Endothelial cell of umbilical vein (primary cell): ENCODE results near the gene C7orf33. TPM values are rescaled to one million over a fixed set of nuclear protein-coding genes. Genes with fewer than 3 reads are reported as not detected.

Source experiments
- BruUV-seq: library from RNA; stranded (reverse); fragments of 400-500 nt; replicated peaks from 2 replicates; lab custom pipeline; 2021; lab: Mats Ljungman, UMichigan
- CTCF ChIA-PET: fragments of 300-600, 350-600 bp; sonication (Branson Sonifier 250); formaldehyde crosslinking; loops from one replicate; lab custom pipeline; 2021; ENCODE audit warnings: antibody characterized with exemption, inconsistent platforms; lab: Charles Lee
- POLR2A ChIA-PET: fragments of 300-600, 350-600 bp; sonication (Branson Sonifier 250); formaldehyde crosslinking; loops from one replicate; lab custom pipeline; 2021; ENCODE audit warnings: antibody characterized with exemption, inconsistent platforms; lab: Charles Lee
- DNase-seq: peaks from one replicate; pipeline ENCODE4 v3.0.0-alpha.2; 2011; ENCODE audit warnings: low read depth, low spot score
- FAIRE-seq: peaks from 2 replicates; lab custom pipeline; 2011; peaks lifted over from hg19 to GRCh38; lab: Jason Lieb, UNC
- H2AFZ ChIP-seq: 2 replicates; pipeline ENCODE4 v1.6.0; 2012; ENCODE audit warnings: low read depth, low read length, control low read depth, inconsistent platforms
- H3K27ac ChIP-seq: 2 replicates; pipeline ENCODE4 v1.5.1; 2011; ENCODE audit warnings: low read depth, mild to moderate bottlenecking, control low read depth, low read length, moderate library complexity; ENCODE audit not compliant: insufficient read depth
- H3K27me3 ChIP-seq, 2 experiments: 2 replicates each; pipeline versions ENCODE4 v1.6.0 to v1.6.1; 2011; ENCODE audit warnings: low read length in 2 of 2, mixed read lengths in 1 of 2; ENCODE audit not compliant: control insufficient read depth in 2 of 2, insufficient read depth in 2 of 2
- H3K36me3 ChIP-seq, 2 experiments: 2 replicates in 1 of 2; 3 replicates in 1 of 2; pipeline ENCODE4 v1.5.1; 2011; ENCODE audit warnings: low read length in 2 of 2, mild to moderate bottlenecking in 1 of 2, moderate library complexity in 1 of 2; ENCODE audit not compliant: control insufficient read depth in 2 of 2, insufficient read depth in 2 of 2; ENCODE audit errors: extremely low read depth in 1 of 2
- H3K4me1 ChIP-seq: 3 replicates; pipeline ENCODE4 v1.5.1; 2011; ENCODE audit warnings: mild to moderate bottlenecking, low read length; ENCODE audit not compliant: control insufficient read depth, insufficient read depth; ENCODE audit errors: extremely low read depth
- H3K4me2 ChIP-seq: 2 replicates; pipeline ENCODE4 v1.6.1; 2011; ENCODE audit warnings: low read length, control low read depth, mixed read lengths; ENCODE audit not compliant: insufficient read depth
- H3K4me3 ChIP-seq, 3 experiments: fragments of 200-600 bp in 1 of 3; sonication (generic), shearing (Covaris generic) in 1 of 3; replicated peaks in 1 of 3; 2 replicates each; pipeline ENCODE4 v1.5.1; 2011 to 2016; ENCODE audit warnings: control low read depth in 3 of 3, low read length in 3 of 3, mild to moderate bottlenecking in 2 of 3, inconsistent platforms in 1 of 3, low read depth in 1 of 3, moderate library complexity in 1 of 3; ENCODE audit not compliant: insufficient read depth in 1 of 3
- H3K79me2 ChIP-seq: 2 replicates; pipeline ENCODE4 v1.6.0; 2012; ENCODE audit warnings: low read length, inconsistent platforms; ENCODE audit not compliant: control insufficient read depth, insufficient read depth
- H3K9ac ChIP-seq: replicated peaks from 2 replicates; pipeline ENCODE3; 2011; ENCODE audit warnings: low read length, control low read depth; ENCODE audit not compliant: insufficient read depth; ENCODE audit errors: extremely low read depth
- H3K9me1 ChIP-seq: replicated peaks from 3 replicates; pipeline ENCODE4 v1.6.0; 2011; ENCODE audit warnings: mild to moderate bottlenecking, low read length; ENCODE audit not compliant: control insufficient read depth, insufficient read depth; ENCODE audit errors: extremely low read depth
- H3K9me3 ChIP-seq: replicated peaks from 2 replicates; pipeline ENCODE4 v1.5.1; 2012; ENCODE audit warnings: low read length, inconsistent platforms; ENCODE audit not compliant: control insufficient read depth, insufficient read depth
- H4K20me1 ChIP-seq: replicated peaks from 2 replicates; pipeline ENCODE3; 2011; ENCODE audit warnings: mild to moderate bottlenecking, low read length; ENCODE audit not compliant: control insufficient read depth, insufficient read depth; ENCODE audit errors: extremely low read depth
- CTCF ChIP-seq, 2 donors: IDR thresholded peaks; 1 replicate in 1 of 2; 2 replicates in 1 of 2; pipeline ENCODE4 v1.5.1; 2011; ENCODE audit warnings: low read length in 2 of 2, mild to moderate bottlenecking in 2 of 2, moderate library complexity in 2 of 2, control low read depth in 1 of 2, inconsistent platforms in 1 of 2, low read depth in 1 of 2; ENCODE audit not compliant: insufficient read depth in 1 of 2; ENCODE audit errors: extremely low read depth in 1 of 2
- EZH2 ChIP-seq: IDR thresholded peaks from 2 replicates; pipeline ENCODE4 v1.6.1; 2012; ENCODE audit warnings: borderline replicate concordance, low read depth, mild to moderate bottlenecking, moderate library complexity, low read length, inconsistent platforms; ENCODE audit not compliant: severe bottlenecking
- FOS ChIP-seq: IDR thresholded peaks from 2 replicates; pipeline ENCODE4 v1.6.1; 2011; ENCODE audit warnings: mild to moderate bottlenecking, low read length, moderate library complexity, borderline replicate concordance; ENCODE audit not compliant: insufficient read depth
- GATA2 ChIP-seq: IDR thresholded peaks from 2 replicates; pipeline ENCODE4 v1.7.0; 2011; ENCODE audit warnings: low read depth, mild to moderate bottlenecking, moderate library complexity, mixed read lengths, low read length; ENCODE audit not compliant: insufficient read length, insufficient read depth
- JUN ChIP-seq: IDR thresholded peaks from 2 replicates; pipeline ENCODE4 v1.6.1; 2011; ENCODE audit warnings: borderline replicate concordance, low read depth; ENCODE audit not compliant: insufficient read length, insufficient read depth
- MAX ChIP-seq: IDR thresholded peaks from 2 replicates; pipeline ENCODE4 v1.6.1; 2011; ENCODE audit not compliant: insufficient read depth, insufficient read length
- MYC ChIP-seq: IDR thresholded peaks from one replicate; pipeline ENCODE4 v1.6.1; 2011; ENCODE audit warnings: mild to moderate bottlenecking, low read depth, low read length
- POLR2A ChIP-seq: IDR thresholded peaks from 2 replicates; pipeline ENCODE4 v1.6.1; 2012; ENCODE audit warnings: low read depth, mild to moderate bottlenecking, control low read depth, low read length
- POLR2AphosphoS5 ChIP-seq: IDR thresholded peaks from 2 replicates; pipeline ENCODE4 v1.6.1; 2012; ENCODE audit warnings: low read depth, mild to moderate bottlenecking, control low read depth, low read length, moderate library complexity; ENCODE audit not compliant: insufficient read depth
- dilution Hi-C: fragments of 300-500 bp; cut with MboI; formaldehyde crosslinking; loops from one replicate; pipeline ENCODE4 v1.15.0; 2019; ENCODE audit warnings: low sequenced_read_pairs; ENCODE audit not compliant: extremely low pct_ligation_motif_present
- intact Hi-C: fragments of 100-400 bp; cut with micrococcal nuclease; formaldehyde crosslinking; loops from one replicate; pipeline ENCODE4 v1.10.0; 2022
- polyA plus RNA-seq, 4 experiments: library from polyadenylated mRNA; depleted of rRNA in 3 of 4; stranded (reverse) in 3 of 4; unstranded in 1 of 4; fragments of >200 nt; gene quantifications; 2 replicates each; pipeline versions ENCODE4 v1.2.1 to v1.2.3, GENCODE V29; 2011 to 2012; ENCODE audit warnings: missing spikeins in 1 of 4
- total RNA-seq: library from RNA; stranded (reverse); gene quantifications from 2 replicates; pipeline ENCODE4 v1.2.3, GENCODE V29; 2021

C7orf33 gene
- total and polyA plus RNA-seq, 2 donors (not counting 3 experiments of a cell fraction or from before 2014, with no cell fraction given): not detected

- no peak overlapping the region for H3K4me2 ChIP-seq
- H3K4me3 ChIP-seq: no peak overlapping the region
- no peaks in the 10 kb centered on the region for H3K36me3 ChIP-seq
- FAIRE-seq: no peak
- CTCF ChIA-PET: no interaction called here
- no peak overlapping the region for H3K27ac ChIP-seq
- no peaks in the 10 kb centered on the region for H3K27me3 ChIP-seq
- H3K9ac ChIP-seq: no peak overlapping the region
- H3K9me1 ChIP-seq: no peaks in the 10 kb centered on the region
- H4K20me1 ChIP-seq: no peaks in the 10 kb centered on the region
- TF ChIP-seq JUN (no peak), GATA2 (no peak), MAX (no peak), MYC (no peak), EZH2 (no peak), POLR2AphosphoS5 (no peak), FOS (no peak), CTCF (IDR thresholded peaks at IDR 0.05; ENCODE audit: extremely low read depth in 1 of 2, insufficient read depth in 1 of 2, low read depth in 1 of 2, low read length in 2 of 2) (no peak), POLR2A (no peak)
- no TSS peak for BruUV-seq
- POLR2A ChIA-PET: interaction anchor here (0.5 kb wide), 1 partner anchor 22 kb away, joined by 4 read pairs; no protein-coding TSS in a partner anchor
- no peaks in the 10 kb centered on the region for H3K9me3 ChIP-seq
- no peak overlapping the region for H2AFZ ChIP-seq
- intact Hi-C loops (no loop called here), dilution Hi-C loops (no loop called here)
- no peaks in the 10 kb centered on the region for H3K79me2 ChIP-seq
- DNase-seq: no peak
- H3K4me1 ChIP-seq: no peaks in the 10 kb centered on the region
Measured at GRCh38 chr7:148620749-148621359, 30.3 kb downstream of the C7orf33 start.
